GM18951 (cell line): ENCODE results near the gene SLC30A2.

Experiments used
- POLR2A ChIP-seq: IDR thresholded peaks from 4 replicates; pipeline ENCODE4 v1.6.1; 2011; ENCODE audit warnings: mild to moderate bottlenecking; ENCODE audit not compliant: insufficient read length, insufficient read depth; ENCODE audit errors: extremely low read depth
- in situ Hi-C: fragments of 300-500 bp; cut with MboI; formaldehyde crosslinking; loops from one replicate; pipeline ENCODE4 v1.12.0; 2022; ENCODE audit warnings: low sequenced_read_pairs, mixed read lengths, inconsistent platforms; ENCODE audit not compliant: unreplicated experiment

Gene SLC30A2

GRCh38 chr1:26064553-26064952 lies 18.6 kb upstream of the SLC30A2 start:
- in situ Hi-C loops: no loop called here

GRCh38 chr1:26060832-26061574 lies 15.1 kb upstream of the SLC30A2 start:
- in situ Hi-C loops: no loop called here

More at GRCh38 chr1:26064553-26064952, 18.6 kb upstream of the SLC30A2 start:
- TF ChIP-seq POLR2A: no peak

GRCh38 chr1:26059906-26060305 lies 14.0 kb upstream of the SLC30A2 start:
- in situ Hi-C loops: no loop called here
- TF ChIP-seq POLR2A: no peak

More at GRCh38 chr1:26060832-26061574, 15.1 kb upstream of the SLC30A2 start:
- no peak for TF ChIP-seq POLR2A

- TF ChIP-seq POLR2A: no peak
- in situ Hi-C loops: no loop called here
These were observed 12.2 kb upstream of the SLC30A2 start for GRCh38 chr1:26058052-26058595.

GRCh38 chr1:26057189-26057588 lies 11.3 kb upstream of the SLC30A2 start:
- in situ Hi-C loops: no loop called here
- TF ChIP-seq POLR2A: no peak

- in situ Hi-C loops: no loop called here
- TF ChIP-seq POLR2A: no peak
These were observed 9.1 kb upstream of the SLC30A2 start for GRCh38 chr1:26055041-26055440.

- in situ Hi-C loops: no loop called here
- TF ChIP-seq POLR2A: no peak
These were observed 8.0 kb upstream of the SLC30A2 start for GRCh38 chr1:26053718-26054560.

GRCh38 chr1:26050248-26050640 lies 4.3 kb upstream of the SLC30A2 start:
- in situ Hi-C loops: no loop called here
- no peak for TF ChIP-seq POLR2A

- in situ Hi-C loops: no loop called here
- TF ChIP-seq POLR2A: no peak
These were observed 3.8 kb upstream of the SLC30A2 start for GRCh38 chr1:26049531-26050247.

- in situ Hi-C loops: no loop called here
- no peak for TF ChIP-seq POLR2A
These were observed 1.5 kb upstream of the SLC30A2 start for GRCh38 chr1:26047278-26047874.

GRCh38 chr1:26046246-26047095 lies 553 bp upstream of the SLC30A2 start:
- in situ Hi-C loops: no loop called here
- no peak for TF ChIP-seq POLR2A
